Effector CD8-positive, alpha-beta T cell (primary cell): ENCODE data around the gene ZSWIM5.
"Not testable (repeated sequence)": the region's sequence is repeated elsewhere in the genome, so short reads cannot be mapped to it uniquely, and the experiment has no call there.

Experiments used
- DNase-seq: peaks from one replicate; lab custom pipeline; 2025; lab: John Stamatoyannopoulos, UW

Gene ZSWIM5

DNA sequence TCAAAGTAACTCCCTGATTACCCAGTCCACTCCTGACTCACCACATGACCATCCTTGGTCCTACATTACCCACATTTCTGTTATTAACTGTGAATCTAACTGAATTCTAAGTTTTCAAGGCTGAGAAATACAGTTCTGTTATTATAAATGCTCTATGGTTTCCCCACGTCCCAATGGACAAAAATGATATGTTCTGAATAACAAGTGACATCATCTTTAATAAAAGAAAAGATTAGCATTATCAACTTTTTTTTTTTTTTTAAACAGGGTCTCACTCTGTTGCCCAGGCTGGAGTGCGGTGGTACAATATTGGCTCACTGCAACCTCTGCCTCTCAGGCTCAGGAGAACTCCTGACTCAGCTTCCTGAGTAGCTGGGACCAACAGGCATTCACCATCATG is 59.6 kb downstream of the ZSWIM5 start:
- no peak for DNase-seq

DNA sequence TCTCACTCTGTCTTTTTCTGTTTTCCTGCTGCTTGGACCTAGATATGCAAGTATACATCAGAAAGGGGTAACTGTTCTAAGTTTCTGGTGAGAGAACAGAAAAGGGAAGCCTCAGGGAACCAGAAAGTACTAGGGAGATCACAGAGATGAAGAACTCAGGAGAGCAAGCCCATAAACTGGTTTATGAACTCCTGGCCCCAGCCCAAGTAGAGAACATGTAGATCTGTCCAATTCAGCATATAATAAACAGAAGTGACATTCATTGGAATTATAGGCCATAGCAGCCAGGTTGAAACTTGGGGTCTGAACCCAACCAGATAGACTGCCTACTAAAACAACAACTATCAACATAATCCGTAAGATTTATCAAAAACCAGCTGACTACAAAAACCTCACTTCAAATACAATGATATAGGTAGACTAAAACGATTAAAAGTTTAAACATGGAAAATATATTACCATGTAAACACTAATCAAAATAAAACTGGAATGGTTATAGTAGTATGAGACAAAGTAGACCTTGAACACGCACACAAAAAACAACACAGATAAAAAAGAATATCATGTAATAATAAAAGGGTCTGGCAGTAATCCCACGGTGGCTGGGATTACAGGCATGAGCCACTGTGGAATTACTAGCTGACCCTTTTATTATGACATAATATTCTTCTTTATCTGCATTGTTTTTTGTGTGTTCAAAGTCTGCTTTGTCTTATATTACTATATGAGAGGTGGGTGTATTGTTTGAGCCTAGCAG is 65.0 kb downstream of the ZSWIM5 start:
- no peak for DNase-seq

DNA sequence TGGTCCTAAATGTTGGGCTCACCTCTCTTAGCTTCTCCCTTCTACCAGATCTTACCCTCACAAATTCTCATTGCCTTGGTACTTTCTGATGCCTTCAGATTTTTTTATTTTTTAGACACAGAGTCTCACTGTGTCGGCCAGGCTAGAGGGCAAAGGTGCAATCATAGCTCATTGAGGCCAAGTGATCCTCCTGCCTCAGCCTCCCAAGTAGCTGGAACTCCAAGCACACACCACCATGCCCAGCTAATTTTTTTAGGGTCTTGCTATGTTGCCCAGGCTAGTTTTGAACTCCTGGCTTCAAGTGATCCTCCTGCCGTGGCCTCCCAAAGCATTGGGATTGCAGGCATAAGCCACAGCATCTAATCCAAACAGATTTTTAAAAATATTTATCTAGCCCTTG is 69.4 kb downstream of the ZSWIM5 start:
- DNase-seq = no peak

DNA sequence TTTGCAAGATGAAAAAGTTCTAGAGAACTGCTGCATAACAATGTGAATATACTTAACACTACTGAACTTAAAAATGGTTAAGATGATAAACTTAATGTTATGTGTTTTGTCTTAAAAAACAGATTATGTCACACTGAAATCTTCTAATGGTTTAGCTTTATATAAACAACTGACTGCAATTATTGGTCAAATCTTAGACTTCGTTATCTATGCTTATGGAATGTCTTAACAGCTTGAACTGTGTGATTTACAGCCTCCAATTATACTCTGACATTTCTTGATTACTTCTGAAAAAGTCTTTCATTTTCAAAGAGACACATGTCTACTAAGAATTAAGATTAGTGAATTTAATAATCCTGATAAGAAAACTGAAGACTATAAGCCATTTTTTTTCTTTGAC is 71.1 kb downstream of the ZSWIM5 start:
- no peak for DNase-seq

DNA sequence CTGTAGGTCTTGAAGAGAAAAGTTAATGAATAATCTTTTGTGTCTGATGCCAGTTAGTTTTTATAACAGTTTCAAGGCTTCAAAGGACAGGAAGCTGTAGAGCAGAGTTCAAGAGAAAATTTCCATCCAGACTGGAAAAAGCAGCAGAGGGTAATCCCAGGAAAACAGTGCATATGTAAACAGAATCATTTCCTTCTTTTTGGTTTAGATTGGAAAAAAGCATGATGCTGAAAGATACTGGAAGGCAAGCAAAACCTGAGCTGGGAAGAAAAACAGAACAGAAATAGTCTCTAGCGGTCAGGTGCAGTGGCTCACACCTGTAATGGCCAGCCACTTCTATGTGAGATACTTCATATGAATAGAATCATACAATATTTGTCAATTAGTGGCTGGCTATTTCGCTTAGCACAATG is 71.9 kb downstream of the ZSWIM5 start:
- DNase-seq = no peak

DNA sequence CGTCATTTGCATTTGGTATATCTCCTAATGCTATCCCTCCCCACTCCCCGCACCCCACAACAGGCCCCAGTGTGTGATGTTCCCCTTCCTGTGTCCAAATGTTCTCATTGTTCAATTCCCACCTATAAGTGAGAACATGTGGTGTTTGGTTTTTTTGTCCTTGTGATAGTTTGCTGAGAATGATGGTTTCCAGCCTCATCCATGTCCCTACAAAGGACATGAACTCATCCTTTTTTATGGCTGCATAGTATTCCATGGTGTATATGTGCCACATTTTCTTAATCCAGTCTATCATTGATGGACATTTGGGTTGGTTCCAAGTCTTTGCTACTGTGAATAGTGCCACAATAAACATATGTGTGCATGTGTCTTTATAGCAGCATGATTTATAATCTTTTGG is 73.7 kb downstream of the ZSWIM5 start:
- DNase-seq = not testable (repeated sequence)

DNA sequence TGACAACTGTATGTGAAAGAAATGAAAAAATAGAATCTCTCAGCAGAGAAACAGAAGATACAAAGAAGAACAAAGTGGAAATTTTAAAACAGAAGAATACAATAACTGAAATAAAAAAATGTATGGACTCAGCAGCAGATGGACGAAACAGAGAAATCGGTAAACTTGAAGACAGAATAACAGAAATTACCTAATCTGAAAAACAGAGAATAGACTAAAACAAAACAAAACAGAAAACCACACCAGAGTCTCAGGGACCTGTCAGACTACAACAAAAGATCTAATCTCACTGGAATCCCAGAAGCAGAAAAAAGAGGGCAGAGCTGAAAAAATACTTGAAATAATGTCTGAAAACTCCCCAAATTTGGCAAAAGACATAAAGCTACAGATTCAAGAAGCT is 83.0 kb downstream of the ZSWIM5 start:
- DNase-seq = no peak

DNA sequence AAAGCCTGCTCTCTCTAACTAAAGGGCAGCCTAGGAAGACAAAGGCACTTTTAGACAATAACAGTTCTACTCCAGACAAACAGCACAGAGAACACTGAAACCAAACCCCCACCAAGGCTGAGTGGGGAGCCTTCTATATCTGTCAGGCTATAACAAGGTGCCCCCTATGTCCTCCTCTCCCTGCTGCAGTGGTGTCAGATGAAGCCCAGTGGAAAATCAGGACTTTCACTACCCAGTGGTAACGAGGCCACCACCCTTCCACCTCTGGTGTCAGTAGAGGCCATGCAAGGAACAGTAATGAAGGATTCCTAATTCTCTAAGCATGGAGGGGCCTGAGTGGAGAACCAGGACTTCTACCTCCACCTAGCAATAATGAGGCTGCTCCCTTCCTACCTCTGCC is 83.7 kb downstream of the ZSWIM5 start:
- no peak for DNase-seq

DNA sequence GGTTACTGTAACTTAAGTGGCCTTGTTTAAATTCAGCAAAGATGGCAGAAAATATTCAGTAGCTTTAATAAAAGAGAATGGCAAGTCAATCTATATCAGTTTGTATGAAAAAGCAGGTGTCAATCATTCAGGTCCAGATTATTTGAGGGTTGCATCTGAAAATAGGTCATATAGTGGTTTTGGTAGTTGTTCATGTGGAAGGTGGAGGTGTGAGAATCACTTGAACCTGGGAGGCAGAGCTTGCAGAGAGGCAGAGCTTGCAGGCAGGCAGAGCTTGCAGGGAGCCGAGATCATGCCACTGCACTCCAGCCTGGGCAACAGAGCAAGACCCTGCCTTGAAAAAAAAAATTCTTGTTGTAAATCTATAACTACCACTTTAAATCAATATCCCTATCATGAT is 88.6 kb downstream of the ZSWIM5 start:
- DNase-seq = no peak

DNA sequence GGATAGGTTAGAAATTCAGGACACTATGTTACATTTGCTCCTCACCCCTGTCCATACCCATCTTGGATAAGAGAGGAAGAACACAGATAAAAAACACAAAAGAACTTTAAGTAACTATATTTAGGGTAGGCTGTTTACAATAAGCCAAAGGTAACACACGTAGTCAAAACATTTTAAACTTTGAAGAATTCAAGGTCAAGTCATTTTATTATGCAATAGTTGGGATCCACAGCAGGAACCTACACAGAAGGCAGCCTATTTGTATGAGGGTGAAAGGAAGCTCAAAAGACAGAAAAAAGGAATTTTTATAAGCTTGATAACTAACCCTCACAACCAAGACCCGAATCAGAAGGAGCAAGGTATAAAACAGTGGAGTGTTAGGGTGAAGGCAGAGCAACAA is 89.6 kb downstream of the ZSWIM5 start:
- no peak for DNase-seq

DNA sequence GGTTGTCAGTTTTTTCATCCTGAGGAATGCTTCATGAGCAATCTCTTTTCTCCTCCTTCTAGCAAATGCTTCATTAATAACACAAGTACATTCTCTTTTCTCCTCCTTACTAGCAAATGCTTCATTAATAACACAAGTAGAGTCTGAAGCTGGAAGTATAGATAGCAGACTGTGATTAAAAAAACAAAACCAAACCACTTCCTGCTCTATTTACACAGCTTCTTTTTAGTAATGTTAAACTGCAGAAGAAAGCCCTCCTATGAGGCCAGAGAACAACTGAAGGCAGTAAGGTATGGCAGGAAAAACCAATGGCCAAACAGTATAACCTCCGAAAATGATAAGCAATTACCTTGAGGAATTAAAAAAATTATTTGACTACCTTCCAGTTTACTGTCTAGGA is 90.1 kb downstream of the ZSWIM5 start:
- no peak for DNase-seq

DNA sequence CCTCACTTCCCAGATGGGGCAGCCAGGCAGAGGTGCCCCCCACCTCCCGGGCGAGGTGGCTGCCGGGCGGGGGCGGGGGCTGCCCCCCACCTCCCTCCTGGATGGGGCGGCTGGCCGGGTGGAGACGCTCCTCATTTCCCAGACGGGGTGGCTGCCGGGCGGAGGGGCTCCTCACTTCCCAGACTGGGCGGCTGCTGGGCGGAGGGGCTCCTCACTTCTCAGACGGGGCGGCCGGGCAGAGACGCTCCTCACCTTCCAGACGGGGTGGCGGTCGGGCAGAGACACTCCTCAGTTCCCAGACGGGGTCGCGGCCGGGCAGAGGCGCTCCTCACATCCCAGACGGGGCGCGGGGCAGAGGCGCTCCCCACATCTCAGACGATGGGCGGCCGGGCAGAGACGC is 91.2 kb downstream of the ZSWIM5 start:
- DNase-seq = not testable (repeated sequence)

DNA sequence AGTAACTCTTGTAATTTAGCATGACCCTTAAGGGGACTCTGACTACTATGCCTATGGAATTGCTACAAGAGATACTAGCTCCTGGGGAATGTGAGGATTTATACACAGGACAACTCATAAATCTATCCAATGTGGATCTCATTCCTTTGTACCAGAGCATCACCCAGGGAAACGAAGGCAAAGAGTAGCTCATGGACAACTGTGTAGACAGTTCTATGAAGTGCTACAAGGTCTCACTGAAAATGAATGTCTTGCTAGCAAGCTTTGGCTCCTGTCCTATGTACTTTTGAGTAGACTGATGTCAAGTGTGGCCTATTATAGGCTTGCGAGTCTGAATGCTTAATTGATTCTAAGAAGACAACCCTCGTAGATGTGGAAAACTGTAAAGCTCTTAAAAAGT is 93.7 kb downstream of the ZSWIM5 start:
- DNase-seq = no peak

DNA sequence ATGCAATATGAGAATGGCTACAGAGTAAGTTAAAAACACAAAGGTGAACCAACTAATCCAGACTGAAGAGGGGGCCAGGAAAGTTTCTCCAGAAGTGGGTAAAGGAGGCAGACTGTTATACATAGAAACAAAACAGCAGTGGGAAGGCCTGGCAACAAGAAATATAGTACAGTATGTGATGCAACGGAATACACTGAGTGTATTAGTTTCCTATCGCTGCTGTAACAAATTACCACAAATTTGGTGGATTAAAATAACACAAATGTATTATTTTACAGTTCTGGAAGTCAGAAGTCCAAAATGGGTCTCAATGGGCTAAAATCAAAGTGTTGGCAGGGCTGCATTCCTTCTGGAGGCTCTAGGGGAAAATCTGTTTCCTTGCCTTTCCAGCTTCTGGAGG is 95.2 kb downstream of the ZSWIM5 start:
- no peak for DNase-seq

DNA sequence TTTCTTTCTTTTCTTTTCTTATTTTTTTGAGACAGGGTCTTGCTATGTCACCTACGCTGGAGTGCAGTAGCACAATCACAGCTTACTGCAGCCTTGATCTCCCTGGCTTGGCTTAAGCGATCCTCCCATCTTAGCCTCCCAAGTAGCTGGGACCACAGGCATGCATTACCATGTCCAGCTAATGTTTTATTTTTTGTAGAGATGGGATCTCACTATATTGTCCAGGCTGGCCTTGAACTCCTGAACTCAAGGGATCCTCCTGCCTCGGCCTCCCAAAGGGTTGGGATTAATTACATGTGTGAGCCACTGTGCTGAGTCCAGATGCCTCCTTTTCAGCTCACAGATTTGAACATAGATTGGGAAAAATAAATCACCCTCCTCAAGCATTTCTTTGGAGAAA is 98.6 kb downstream of the ZSWIM5 start:
- no peak for DNase-seq

DNA sequence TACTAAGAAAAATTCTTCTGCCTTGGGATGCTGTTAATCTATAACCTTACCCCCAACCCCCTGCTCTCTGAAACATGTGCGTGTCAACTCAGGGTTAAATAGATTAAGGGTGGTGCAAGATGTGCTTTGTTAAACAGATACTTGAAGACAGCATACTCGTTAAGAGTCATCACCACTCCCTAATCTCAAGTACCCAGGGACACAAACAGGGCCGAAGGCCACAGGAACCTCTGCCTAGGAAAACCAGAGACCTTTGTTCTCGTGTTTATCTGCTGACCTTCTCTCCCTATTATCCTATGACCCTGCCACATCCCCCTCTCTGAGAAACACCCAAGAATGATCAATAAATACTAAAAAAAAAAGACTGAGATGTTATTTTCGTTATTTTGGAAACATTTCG is 99.5 kb downstream of the ZSWIM5 start:
- not testable (repeated sequence) for DNase-seq

DNA sequence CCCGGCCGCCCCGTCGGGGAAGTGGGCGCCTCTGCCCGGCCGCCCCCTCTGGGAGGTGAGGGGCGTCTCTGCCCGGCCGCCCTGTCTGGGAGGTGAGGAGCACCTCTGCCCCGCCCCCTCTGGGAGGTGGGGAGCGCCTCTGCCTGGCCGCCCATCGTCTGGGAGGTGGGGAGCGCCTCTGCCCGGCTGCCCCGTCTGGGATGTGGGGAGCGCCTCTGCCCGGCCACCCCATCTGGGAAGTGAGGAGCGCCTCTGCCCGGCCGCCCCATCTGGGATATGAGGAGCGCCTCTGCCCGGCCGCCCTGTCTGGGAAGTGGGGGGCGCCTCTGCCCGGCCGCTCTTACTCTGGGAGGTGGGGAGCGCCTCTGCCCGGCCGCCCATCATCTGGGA is 100.3 kb downstream of the ZSWIM5 start:
- not testable (repeated sequence) for DNase-seq

DNA sequence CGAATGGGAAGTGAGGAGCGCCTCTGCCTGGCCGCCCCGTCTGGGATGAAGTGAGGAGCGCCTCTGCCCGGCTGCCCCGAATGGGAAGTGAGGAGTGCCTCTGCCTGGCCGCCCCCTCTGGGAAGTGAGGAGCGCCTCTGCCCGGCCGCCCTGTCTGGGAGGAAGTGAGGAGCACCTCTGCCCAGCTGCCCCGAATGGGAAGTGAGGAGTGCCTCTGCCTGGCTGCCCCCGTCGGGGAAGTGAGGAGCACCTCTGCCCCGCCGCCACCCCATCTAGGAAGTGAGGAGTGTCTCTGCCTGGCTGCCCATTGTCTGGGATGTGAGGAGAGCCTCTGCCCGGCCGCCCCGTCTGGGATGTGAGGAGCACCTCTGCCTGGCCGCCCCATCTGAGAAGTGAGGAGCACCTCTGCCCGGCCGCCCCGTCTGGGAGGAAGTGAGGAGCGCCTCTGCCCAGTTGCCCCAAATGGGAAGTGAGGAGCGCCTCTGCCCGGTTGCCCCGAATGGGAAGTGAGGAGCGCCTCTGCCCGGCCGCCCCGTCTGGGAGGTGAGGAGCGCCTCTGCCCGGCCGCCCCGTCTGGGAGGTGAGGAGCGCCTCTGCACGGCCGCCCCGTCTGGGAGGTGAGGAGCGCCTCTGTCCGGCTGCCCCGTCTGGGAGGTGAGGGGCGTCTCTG is 100.8 kb downstream of the ZSWIM5 start:
- not testable (repeated sequence) for DNase-seq

DNA sequence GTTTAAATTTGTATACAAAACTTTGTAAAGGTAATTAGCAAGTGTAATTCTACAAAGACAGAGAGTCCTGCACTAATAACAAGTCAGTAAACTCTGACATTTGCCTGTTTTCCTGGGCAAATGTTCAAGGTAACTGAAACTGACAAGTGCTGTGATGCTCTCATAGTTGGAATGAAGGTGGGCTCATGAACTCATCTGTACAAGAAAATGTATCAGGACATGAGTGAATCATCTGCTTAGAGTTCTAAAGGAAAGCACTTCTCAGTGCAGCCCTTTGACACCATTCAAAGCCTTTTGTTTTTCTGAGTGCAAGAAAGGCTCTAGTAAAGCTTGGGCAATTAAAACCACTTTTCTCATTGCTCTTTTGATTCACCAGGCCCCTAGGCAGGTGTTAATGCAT is 102.9 kb downstream of the ZSWIM5 start:
- DNase-seq = no peak

DNA sequence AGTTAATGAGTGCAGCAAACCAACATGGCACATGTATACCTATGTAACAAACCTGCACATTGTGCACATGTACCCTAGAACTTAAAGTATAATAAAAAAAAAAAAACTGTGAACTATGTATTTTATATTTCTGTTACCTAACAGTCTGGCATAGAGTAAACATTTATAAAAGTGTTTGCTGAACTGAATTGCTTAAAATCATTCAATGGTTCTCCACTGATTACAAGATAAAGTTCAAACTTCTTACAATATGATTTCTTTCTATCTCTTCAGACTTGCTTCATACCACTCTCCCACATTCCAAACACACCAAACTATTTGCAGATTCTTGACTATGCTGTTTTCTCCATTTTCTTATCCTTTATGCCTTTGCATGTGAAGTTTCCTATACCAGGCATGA is 104.5 kb downstream of the ZSWIM5 start:
- no peak for DNase-seq

DNA sequence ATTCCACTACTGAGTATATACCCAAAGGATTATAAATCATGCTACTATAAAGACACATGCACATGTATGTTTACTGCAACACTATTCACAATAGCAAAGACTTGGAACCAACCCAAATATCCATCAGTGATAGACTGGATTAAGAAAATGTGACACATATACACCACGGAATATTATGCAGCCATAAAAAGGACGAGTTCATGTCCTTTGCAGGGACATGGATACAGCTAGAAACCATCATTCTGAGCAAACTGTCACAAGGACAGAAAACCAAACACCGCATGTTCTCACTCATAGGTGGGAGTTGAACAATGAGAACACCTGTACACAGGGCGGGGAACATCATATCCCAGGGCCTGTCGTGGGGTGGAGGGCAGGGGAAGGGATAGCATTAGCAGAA is 104.9 kb downstream of the ZSWIM5 start:
- DNase-seq = not testable (repeated sequence)

DNA sequence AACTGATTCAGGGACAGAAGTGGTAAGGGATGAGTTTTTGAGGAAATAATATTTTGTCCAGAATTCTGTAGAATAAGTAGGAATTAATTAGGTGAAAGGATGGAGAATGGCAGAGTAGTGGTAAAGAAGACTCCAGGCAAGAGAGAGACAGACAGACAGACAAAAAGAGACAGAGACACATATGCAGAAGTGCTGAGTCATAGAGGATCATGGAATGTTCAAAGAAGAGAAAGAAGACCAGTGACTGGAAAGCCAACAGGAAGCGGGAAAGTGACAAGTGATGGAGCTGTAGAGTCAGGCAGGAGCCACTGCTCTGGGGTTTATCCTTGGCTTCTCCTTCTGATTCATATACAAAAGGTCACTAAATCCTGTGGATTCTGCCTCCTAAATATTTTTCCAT is 108.5 kb downstream of the ZSWIM5 start:
- DNase-seq = no peak

DNA sequence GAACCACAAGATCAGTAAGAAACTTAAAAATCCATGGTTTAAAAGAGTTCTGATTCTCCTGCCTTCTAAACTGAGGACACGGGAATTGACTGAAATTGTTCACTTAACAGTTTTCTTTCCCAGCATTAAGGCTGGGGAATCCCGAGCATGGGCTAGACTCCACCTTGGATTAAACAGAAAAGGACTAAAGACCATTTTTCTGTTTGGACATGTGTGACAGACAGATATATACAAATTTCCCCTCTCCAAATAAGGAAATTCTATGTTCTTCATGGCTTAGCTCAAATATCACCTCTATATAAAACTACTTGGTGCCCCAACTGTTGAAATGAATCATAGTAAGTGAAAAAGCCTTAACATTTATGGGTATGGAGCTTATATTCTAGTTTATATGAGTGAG is 109.3 kb downstream of the ZSWIM5 start:
- DNase-seq = no peak

DNA sequence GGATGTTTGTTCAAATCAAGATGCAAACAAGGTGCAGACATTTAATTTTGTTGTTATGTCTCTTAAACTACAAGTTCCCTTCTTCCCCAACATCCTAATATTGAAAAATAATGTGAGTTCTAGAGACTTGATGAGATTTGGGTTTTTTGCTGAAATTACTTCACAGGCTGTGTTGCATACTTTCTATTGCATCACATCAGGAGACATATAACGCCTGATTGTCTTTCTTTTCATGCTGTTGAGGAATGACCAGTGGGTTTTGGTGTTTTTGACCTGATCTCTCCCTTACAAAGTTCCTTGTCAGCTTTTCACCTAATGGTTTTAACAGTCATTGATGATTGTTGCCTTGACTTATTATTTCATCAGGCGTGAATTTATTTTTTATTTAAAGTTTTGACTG is 111.0 kb downstream of the ZSWIM5 start:
- no peak for DNase-seq
